Epithelial cell of proximal tubule (primary cell): ENCODE measurements around the gene DUSP28. TPM values are rescaled to one million over a fixed set of nuclear protein-coding genes. Genes with fewer than 3 reads are reported as not detected.

ENCODE experiments used
- DNase-seq: peaks from one replicate; pipeline ENCODE4 v3.0.0-alpha.2; 2011; ENCODE audit warnings: low read depth
- H3K4me3 ChIP-seq: 2 replicates; pipeline ENCODE4 v1.5.1; 2011; ENCODE audit warnings: low read depth, mild to moderate bottlenecking, low read length
- CTCF ChIP-seq: conservative IDR thresholded peaks from 2 replicates; pipeline ENCODE4 v1.5.1; 2012; ENCODE audit warnings: low read depth, mild to moderate bottlenecking, low read length
- total RNA-seq: library from RNA; depleted of rRNA; stranded (reverse); fragments of >200 nt; gene quantifications from 2 replicates; pipeline ENCODE4 v1.2.3, GENCODE V29; 2015

Gene DUSP28
- total RNA-seq, 1 donor from 2014 or later, result 6.3 TPM

GRCh38 chr2:240602266-240603050 lies 42.3 kb downstream of the DUSP28 start:
- TF ChIP-seq CTCF, result no peak
- no peak overlapping the region for H3K4me3 ChIP-seq
- no peak for DNase-seq

DNA sequence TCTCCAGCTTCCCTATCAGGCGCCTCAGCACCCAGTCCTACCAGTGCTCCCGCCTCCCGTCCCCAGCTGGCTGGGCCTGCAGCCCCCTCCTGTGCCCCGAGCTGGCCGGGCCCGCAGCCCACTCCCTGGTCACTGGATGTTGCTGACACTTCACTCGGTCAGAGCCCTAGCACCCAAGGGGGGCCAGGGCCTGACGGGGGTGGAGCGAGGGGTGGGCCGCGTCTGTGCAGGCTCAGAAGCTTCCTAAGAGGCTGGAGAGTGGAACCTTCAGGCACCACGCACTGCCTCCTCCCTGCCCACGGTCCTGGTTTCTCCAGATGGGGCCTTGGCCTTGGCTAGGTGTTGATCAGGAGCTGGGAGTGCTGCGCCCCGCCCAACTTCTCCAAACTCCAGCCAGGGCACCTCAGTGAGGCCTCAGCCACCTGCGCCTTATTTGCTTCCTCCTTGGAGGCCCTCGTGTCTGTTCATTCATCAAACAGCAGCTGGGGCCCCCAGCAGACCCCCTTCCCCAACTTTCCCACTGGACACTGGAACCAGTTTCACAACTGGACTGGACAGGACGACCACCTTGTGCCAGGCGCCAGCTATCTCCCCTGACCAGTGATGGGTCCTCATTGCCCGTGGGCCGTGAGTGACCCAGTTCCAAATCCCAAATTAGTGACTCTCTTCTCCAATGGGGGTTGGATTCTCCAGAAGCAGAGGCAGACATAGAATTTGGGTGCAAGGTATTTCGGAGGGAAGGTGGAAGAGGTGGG lies 43.1 kb downstream of the DUSP28 start:
- no peak overlapping the region for H3K4me3 ChIP-seq
- DNase-seq, result no peak
- TF ChIP-seq CTCF, result no peak

- no peak for TF ChIP-seq CTCF
- DNase-seq, result no peak
- no peak overlapping the region for H3K4me3 ChIP-seq
Measured at GRCh38 chr2:240603846-240604245, 43.7 kb downstream of the DUSP28 start.

DNA sequence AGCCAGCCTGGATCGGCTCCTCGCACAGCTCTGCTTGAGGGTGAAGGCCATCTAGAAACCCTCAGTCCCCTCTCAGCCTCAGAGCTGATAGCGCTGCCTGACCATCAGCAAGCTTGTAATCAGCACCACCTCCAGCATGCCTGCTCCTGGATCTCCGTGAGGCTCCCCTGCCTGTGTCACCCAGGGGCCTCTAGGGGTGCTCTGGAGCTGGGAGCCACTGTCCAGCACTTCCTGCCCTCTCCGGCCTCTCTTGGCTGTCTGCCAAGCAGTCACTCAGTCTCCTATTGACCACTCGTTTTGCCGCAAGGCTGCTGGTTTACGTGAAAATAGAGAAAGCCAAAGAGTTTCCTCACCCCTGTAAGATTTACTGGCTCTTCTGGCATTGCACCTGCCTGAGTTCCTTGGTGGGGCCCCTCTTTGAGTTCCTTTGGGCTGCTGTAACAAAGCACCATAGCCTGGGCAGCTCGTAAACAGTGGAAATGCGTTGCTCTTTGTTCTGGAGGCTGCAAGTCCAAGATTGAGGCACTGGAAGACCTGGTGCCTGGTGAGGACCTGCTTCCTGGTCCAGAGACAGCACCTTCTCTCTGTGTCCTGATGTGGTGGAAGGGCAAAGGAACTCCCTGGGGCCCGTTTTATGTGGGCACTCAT lies 44.3 kb downstream of the DUSP28 start:
- H3K4me3 ChIP-seq, result peak overlapping the region; percentile 12
- peak; percentile 78 for TF ChIP-seq CTCF
- DNase-seq, result peak; percentile 31

- peak overlapping the region; percentile 31 for H3K4me3 ChIP-seq
- DNase-seq, result no peak
- TF ChIP-seq CTCF, result no peak
Measured at GRCh38 chr2:240604939-240605716, 45.0 kb downstream of the DUSP28 start.

DNA sequence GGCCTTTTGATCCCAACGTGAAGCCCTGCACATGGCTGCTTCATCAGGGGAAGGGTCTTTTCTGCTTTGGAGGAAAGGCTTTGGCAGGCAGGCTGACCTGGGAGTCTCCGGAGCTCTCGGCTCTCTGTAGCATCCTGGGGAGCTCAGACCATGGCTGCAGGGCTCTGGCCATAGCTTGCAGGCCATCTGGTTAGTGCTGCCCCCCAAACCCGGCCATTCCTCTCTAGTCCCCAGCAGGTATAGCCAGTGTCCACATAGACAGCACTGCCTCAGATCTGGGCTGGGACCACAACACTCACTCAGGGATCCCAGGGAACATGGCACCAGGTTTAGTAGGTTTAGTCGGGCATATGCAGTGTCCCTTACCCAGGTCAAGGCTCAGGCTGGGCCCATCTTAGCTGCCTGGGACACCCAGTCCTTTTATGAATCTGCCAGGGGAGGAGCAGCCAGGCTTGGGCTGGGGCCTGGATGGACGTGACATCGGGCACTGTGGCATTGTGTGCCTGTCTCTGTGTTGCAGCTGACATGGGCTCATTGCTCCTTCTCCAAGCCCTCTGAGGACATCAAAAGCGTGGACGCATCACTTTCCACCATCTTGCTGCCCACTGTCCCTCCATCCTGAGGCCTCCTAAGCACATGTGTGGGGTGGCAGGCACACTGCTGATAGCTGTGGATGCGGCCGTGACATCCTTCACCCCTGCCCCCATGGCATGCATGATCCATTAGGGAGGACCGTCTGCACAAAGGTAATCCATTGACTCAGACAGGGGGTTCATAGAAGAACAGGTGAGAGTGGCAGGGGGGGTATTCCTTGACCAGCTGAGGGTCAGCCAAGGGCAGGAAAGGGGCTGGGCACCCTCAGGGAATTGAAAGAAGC lies 45.9 kb downstream of the DUSP28 start:
- no peak for TF ChIP-seq CTCF
- no peak for DNase-seq
- H3K4me3 ChIP-seq, result peak overlapping the region; percentile 31
